HCT116 (cell line): ENCODE results near the gene COX6B2. TPM values are rescaled to one million over a fixed set of nuclear protein-coding genes. Genes with fewer than 3 reads are reported as not detected.
A peak's percentile ranks its signal among the peaks of the same experiment; 100 is the strongest.

ENCODE experiments used
- ATAC-seq: fragments of 200-7000 bp; cut with Tn5 transposase; 2 replicates; pipeline ENCODE4 v1.9.1; 2020; ENCODE audit warnings: mild to moderate bottlenecking, moderate library complexity
- BruUV-seq: library from RNA; stranded (reverse); fragments of 400-500 nt; replicated peaks from 2 replicates; lab custom pipeline; 2021; lab: Mats Ljungman, UMichigan
- CTCF ChIA-PET: fragments of 300-600 bp; sonication (Branson Sonifier 250); formaldehyde crosslinking; loops from one replicate; lab custom pipeline; 2021; ENCODE audit warnings: antibody characterized with exemption; lab: Charles Lee
- POLR2A ChIA-PET: fragments of 300-600, 350-600 bp; sonication (Branson Sonifier 250); formaldehyde crosslinking; loops from one replicate; lab custom pipeline; 2021; ENCODE audit warnings: antibody characterized with exemption; lab: Charles Lee
- RAD21 ChIA-PET, 2 experiments: fragments of 300-600 bp; sonication (Branson Sonifier 250); formaldehyde crosslinking; loops; one replicate each; lab custom pipeline; 2023; ENCODE audit warnings: low total read pairs in 2 of 2; ENCODE audit not compliant: uncharacterized antibody in 2 of 2, unreplicated experiment in 2 of 2, low non-redundant PET in 1 of 2; lab: Charles Lee
- DNase-seq: peaks from one replicate; pipeline ENCODE4 v3.0.0-alpha.2; 2010; ENCODE audit warnings: low read depth, low spot score
- H2AFZ ChIP-seq: fragments of 200-600 bp; shearing (Covaris generic), sonication (generic); 2 replicates; pipeline ENCODE4 v1.6.1; 2017; ENCODE audit warnings: low read depth, mixed run types, mixed read lengths, antibody characterized with exemption, low read length; ENCODE audit not compliant: poor library complexity, severe bottlenecking
- H3K27ac ChIP-seq: 2 replicates; pipeline ENCODE4 v1.5.1; 2012; ENCODE audit warnings: low read depth, low read length
- H3K27me3 ChIP-seq: fragments of 200-600 bp; sonication (generic); 2 replicates; pipeline ENCODE4 v1.6.1; 2016; ENCODE audit warnings: mixed run types, low read length, mixed read lengths; ENCODE audit not compliant: insufficient read depth
- H3K36me3 ChIP-seq, 2 experiments: fragments of 200-500 bp in 1 of 2; fragments of 200-600 bp in 1 of 2; sonication (Bioruptor generic) in 1 of 2; sonication (generic) in 1 of 2; 2 replicates each; pipeline versions ENCODE4 v1.5.1 to v1.6.1; 2014 to 2016; ENCODE audit warnings: low read length in 2 of 2, inconsistent platforms in 1 of 2, mixed read lengths in 1 of 2, mixed run types in 1 of 2; ENCODE audit not compliant: insufficient read depth in 2 of 2, control insufficient read depth in 1 of 2
- H3K4me1 ChIP-seq, 2 experiments: fragments of 200-600 bp in 1 of 2; sonication (generic) in 1 of 2; 2 replicates each; pipeline versions ENCODE4 v1.5.1 to v1.6.1; 2012 to 2017; ENCODE audit warnings: low read length in 2 of 2, inconsistent platforms in 1 of 2, mild to moderate bottlenecking in 1 of 2, mixed read lengths in 1 of 2, mixed run types in 1 of 2, moderate library complexity in 1 of 2; ENCODE audit not compliant: insufficient read depth in 2 of 2, control insufficient read depth in 1 of 2
- H3K4me2 ChIP-seq: fragments of 200-600 bp; sonication (generic); 2 replicates; pipeline ENCODE4 v1.6.1; 2017; ENCODE audit warnings: mixed run types, low read length, mixed read lengths
- H3K4me3 ChIP-seq, 2 experiments: fragments of 200-600 bp in 1 of 2; sonication (generic) in 1 of 2; replicated peaks in 1 of 2; 2 replicates each; pipeline ENCODE4 v1.5.1; 2011 to 2016; ENCODE audit warnings: low read length in 2 of 2, control low read depth in 1 of 2, low read depth in 1 of 2, mild to moderate bottlenecking in 1 of 2, mixed read lengths in 1 of 2, mixed run types in 1 of 2
- H3K79me2 ChIP-seq: fragments of 200-600 bp; sonication (generic); 2 replicates; pipeline ENCODE4 v1.6.1; 2017; ENCODE audit warnings: mild to moderate bottlenecking, mixed run types, low read length, moderate library complexity, mixed read lengths; ENCODE audit not compliant: insufficient read depth
- H3K9ac ChIP-seq: fragments of 200-600 bp; sonication (generic); 2 replicates; pipeline ENCODE4 v1.6.1; 2016; ENCODE audit warnings: low read length, mixed read lengths
- H3K9me2 ChIP-seq: fragments of 200-600 bp; sonication (generic), shearing (Covaris generic); 2 replicates; pipeline ENCODE4 v1.6.1; 2017; ENCODE audit warnings: mixed run types, mild to moderate bottlenecking, moderate library complexity; ENCODE audit not compliant: insufficient read depth
- H3K9me3 ChIP-seq, 2 experiments: fragments of 200-500 bp in 1 of 2; fragments of 200-600 bp in 1 of 2; sonication (Bioruptor generic) in 1 of 2; sonication (generic) in 1 of 2; 2 replicates each; pipeline ENCODE4 v1.6.1; 2014 to 2017; ENCODE audit warnings: low read length in 2 of 2, mixed read lengths in 2 of 2, inconsistent platforms in 1 of 2, low read depth in 1 of 2, mild to moderate bottlenecking in 1 of 2, mixed run types in 1 of 2, moderate library complexity in 1 of 2; ENCODE audit not compliant: control insufficient read depth in 1 of 2, insufficient read depth in 1 of 2
- H4K20me1 ChIP-seq: fragments of 200-600 bp; sonication (generic), shearing (Covaris generic); 2 replicates; pipeline ENCODE4 v1.6.1; 2017; ENCODE audit warnings: mixed run types, mild to moderate bottlenecking, moderate library complexity; ENCODE audit not compliant: insufficient read depth
- CBX3 ChIP-seq: IDR thresholded peaks from 2 replicates; pipeline ENCODE4 v1.6.1; 2012; ENCODE audit warnings: low read depth
- CEBPB ChIP-seq: IDR thresholded peaks from 2 replicates; pipeline ENCODE4 v1.6.1; 2012; ENCODE audit warnings: low read depth
- CTCF ChIP-seq, 3 experiments: fragments of 200-600 bp in 1 of 3; sonication (generic) in 1 of 3; IDR thresholded peaks in 2 of 3; conservative IDR thresholded peaks in 1 of 3; 2 replicates each; pipeline ENCODE4 v1.5.1; 2012 to 2017; ENCODE audit warnings: low read depth in 2 of 3, low read length in 2 of 3, antibody characterized with exemption in 1 of 3, borderline replicate concordance in 1 of 3, control low read depth in 1 of 3, mild to moderate bottlenecking in 1 of 3, mixed read lengths in 1 of 3, mixed run types in 1 of 3, moderate library complexity in 1 of 3; ENCODE audit not compliant: insufficient read depth in 1 of 3
- ELF1 ChIP-seq: IDR thresholded peaks from 2 replicates; pipeline ENCODE4 v1.6.1; 2012; ENCODE audit warnings: low read depth, borderline replicate concordance
- EZH2phosphoT487 ChIP-seq: fragments of 200-600 bp; IDR thresholded peaks from 2 replicates; pipeline ENCODE4 v1.6.1; 2018; ENCODE audit warnings: antibody characterized with exemption, borderline replicate concordance
- FOSL1 ChIP-seq: IDR thresholded peaks from 2 replicates; pipeline ENCODE4 v1.6.1; 2012; ENCODE audit warnings: low read depth
- JUND ChIP-seq: IDR thresholded peaks from 2 replicates; pipeline ENCODE4 v1.6.1; 2012
- MAX ChIP-seq: IDR thresholded peaks from 2 replicates; pipeline ENCODE4 v1.6.1; 2012
- POLR2A ChIP-seq: IDR thresholded peaks from 2 replicates; pipeline ENCODE4 v1.7.0; 2011; ENCODE audit warnings: borderline replicate concordance; ENCODE audit not compliant: insufficient read depth, insufficient read length; ENCODE audit errors: extremely low read depth
- POLR2AphosphoS5 ChIP-seq: IDR thresholded peaks from 2 replicates; pipeline ENCODE4 v1.6.1; 2011; ENCODE audit warnings: mild to moderate bottlenecking, low read depth, low read length, moderate library complexity
- RAD21 ChIP-seq: IDR thresholded peaks from 2 replicates; pipeline ENCODE4 v1.6.1; 2012; ENCODE audit warnings: low read depth, mild to moderate bottlenecking
- SIN3A ChIP-seq: IDR thresholded peaks from 2 replicates; pipeline ENCODE4 v1.6.1; 2012; ENCODE audit warnings: low read depth
- SP1 ChIP-seq: IDR thresholded peaks from 2 replicates; pipeline ENCODE4 v1.6.1; 2012; ENCODE audit warnings: low read depth
- SRF ChIP-seq: IDR thresholded peaks from 2 replicates; pipeline ENCODE4 v1.6.1; 2012; ENCODE audit warnings: low read depth
- TCF7L2 ChIP-seq: IDR thresholded peaks from 2 replicates; pipeline ENCODE4 v1.7.0; 2011; ENCODE audit warnings: borderline replicate concordance, inconsistent platforms; ENCODE audit not compliant: insufficient read depth, insufficient read length; ENCODE audit errors: extremely low read depth
- ZBTB33 ChIP-seq: IDR thresholded peaks from 2 replicates; pipeline ENCODE4 v1.6.1; 2011; ENCODE audit warnings: mild to moderate bottlenecking, low read length, moderate library complexity; ENCODE audit not compliant: insufficient replicate concordance; ENCODE audit errors: extremely low read depth
- ZFX ChIP-seq: fragments of 450-650 bp; IDR thresholded peaks from 2 replicates; pipeline ENCODE4 v1.6.1; 2017
- ZNF274 ChIP-seq: fragments of 200-500 bp; sonication (Bioruptor generic); IDR thresholded peaks from 2 replicates; pipeline ENCODE4 v1.6.1; 2014; ENCODE audit warnings: mild to moderate bottlenecking, low read depth, low read length, inconsistent platforms
- intact Hi-C: fragments of 100-400 bp; cut with micrococcal nuclease; formaldehyde crosslinking; loops from 2 replicates; pipeline ENCODE4 v1.10.0; 2022
- total RNA-seq: library from RNA; stranded (reverse); gene quantifications from one replicate; pipeline ENCODE4 v1.2.1, GENCODE V29; 2021; ENCODE audit not compliant: unreplicated experiment
- TF ChIP-seq, protein P1 (sequence below): IDR thresholded peaks from 2 replicates; pipeline ENCODE4 v1.6.1; 2012

Gene COX6B2
- total RNA-seq, 1 experiment from 2014 or later, result 2.4 TPM

- Histone ChIP-seq H3K4me2 (peak within 1 kb of the TSS; percentile 99), H3K27me3 (no peaks in the 10 kb centered on the region), H3K36me3 (peaks cover 17 to 34% of the 10 kb centered on the region in 2 experiments), H3K9me3 (no peaks in the 10 kb centered on the region), H3K9ac (peak within 1 kb of the TSS; percentile 94), H3K79me2 (peaks cover 61% of the 10 kb centered on the region), H3K4me3 (peak within 1 kb of the TSS; percentile 99 to 100), H3K27ac (peak within 1 kb of the TSS; percentile 99), H2AFZ (no peak within 1 kb of the TSS), H4K20me1 (peaks cover 29% of the 10 kb centered on the region; the same call in 1 of the 2 replicates)
- peak; percentile 41 for ATAC-seq
- BruUV-seq, result no TSS peak
- ChIA-PET CTCF (interaction anchor here (0.9 to 1.7 kb wide), 5 partner anchors 57 to 243 kb away, joined by 3 to 12 read pairs (median 3); no protein-coding TSS in a partner anchor), RAD21 (interaction anchor here (0.6 to 1.2 kb wide), 3 partner anchors 45 to 125 kb away, joined by 4 to 11 read pairs (median 4); partner anchors contain the start of genes KMT5C (in 1 of the 2) and PPP6R1 (in 1 of the 2)), POLR2A (interaction anchor here (0.7 to 2.9 kb wide), 13 partner anchors 9 to 270 kb away, joined by 3 to 13 read pairs (median 5); partner anchors contain the start of genes HSPBP1, PPP6R1 and UBE2S)
- DNase-seq, result no peak
- intact Hi-C loops, result loop anchor here (2.0 to 5.0 kb wide), 2 partner anchors 46 to 82 kb away; partner anchors contain the start of gene KMT5C
- TF ChIP-seq ZBTB33 (no peak), SRF (no peak), JUND (no peak), MAX (peak; percentile 60), ZFX (peak; percentile 85), CBX3 (no peak), POLR2AphosphoS5 (peak; percentile 45), SP1 (no peak), ELF1 (no peak), TCF7L2 (no peak), CEBPB (no peak), ZNF274 (no peak), POLR2A (no peak), EZH2phosphoT487 (no peak), RAD21 (no peak), SIN3A (peak; percentile 48; the same call in 1 of the 2 replicates), CTCF (IDR thresholded peaks at IDR 0.05 in 2 of 3, conservative IDR thresholded peaks at IDR 0.05 in 1 of 3; ENCODE audit: borderline replicate concordance in 1 of 3, insufficient read depth in 1 of 3, low read depth in 2 of 3, low read length in 2 of 3) (no peak), FOSL1 (no peak)
- TF ChIP-seq, protein P1, sequence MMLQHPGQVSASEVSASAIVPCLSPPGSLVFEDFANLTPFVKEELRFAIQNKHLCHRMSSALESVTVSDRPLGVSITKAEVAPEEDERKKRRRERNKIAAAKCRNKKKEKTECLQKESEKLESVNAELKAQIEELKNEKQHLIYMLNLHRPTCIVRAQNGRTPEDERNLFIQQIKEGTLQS, result no peak
- TF ChIP-seq, all 23 proteins: peak for 4
- Histone ChIP-seq H3K4me1 (peaks cover 6 to 56% of the 10 kb centered on the region in 2 experiments; a peak in 3 of 4 replicates), H3K9me2 (no peaks in the 10 kb centered on the region)
Measured at GRCh38 chr19:55384131-55384919, 29.8 kb upstream of the COX6B2 start, which contains the start of gene TMEM238. Gene TMEM238 (minus strand): TSS chr19:55384292. CDS start chr19:55384259, 33 bp downstream.
